ENCODE results near the gene SPATS1.

DNA sequence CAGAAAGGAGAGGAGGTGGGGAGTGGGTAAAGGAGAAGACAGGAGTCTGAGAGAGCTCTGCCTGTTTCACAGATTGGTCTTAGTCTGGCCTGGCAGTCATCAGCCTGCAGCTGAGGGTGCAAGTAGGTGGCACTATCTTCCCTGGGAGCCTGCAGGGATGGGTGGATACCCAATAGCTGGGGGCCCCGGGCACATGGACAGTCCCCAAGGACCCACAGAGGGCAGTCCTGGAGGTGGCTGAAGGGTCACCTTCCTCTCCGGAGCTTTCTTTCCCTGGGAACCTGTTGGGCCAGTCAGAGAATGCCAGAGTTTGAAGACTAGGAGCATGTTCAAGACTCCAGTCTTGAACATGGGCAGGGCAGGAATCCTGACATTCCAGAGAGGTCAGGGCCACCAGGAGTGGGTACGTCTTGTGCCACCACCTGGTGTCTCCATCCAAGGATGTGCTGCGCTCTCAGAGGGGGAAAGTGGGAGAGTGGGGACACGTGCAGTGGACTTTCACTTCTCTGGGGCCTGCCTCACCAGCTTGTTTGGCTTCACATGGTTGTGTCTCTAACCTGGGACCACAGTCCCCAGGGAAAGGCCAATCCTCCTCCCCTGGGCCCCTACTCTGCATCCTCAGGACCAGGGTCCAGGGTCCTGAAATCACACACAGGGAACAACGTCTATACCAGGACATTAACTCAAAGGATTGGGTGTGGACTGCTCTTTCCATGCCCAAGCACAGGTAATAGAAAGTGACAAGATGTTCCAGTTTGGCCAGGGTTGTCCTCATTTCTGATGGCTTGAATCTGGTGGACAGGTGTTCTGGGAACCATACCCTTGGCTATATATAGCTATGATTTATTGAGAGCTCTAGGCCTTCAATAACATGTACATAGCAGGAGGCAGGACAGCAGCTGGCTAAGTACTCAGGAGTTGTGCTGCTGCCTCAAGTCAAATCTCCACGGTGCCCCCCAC is 47.3 kb upstream of the SPATS1 start:
- TF ChIP-seq, protein P1, sequence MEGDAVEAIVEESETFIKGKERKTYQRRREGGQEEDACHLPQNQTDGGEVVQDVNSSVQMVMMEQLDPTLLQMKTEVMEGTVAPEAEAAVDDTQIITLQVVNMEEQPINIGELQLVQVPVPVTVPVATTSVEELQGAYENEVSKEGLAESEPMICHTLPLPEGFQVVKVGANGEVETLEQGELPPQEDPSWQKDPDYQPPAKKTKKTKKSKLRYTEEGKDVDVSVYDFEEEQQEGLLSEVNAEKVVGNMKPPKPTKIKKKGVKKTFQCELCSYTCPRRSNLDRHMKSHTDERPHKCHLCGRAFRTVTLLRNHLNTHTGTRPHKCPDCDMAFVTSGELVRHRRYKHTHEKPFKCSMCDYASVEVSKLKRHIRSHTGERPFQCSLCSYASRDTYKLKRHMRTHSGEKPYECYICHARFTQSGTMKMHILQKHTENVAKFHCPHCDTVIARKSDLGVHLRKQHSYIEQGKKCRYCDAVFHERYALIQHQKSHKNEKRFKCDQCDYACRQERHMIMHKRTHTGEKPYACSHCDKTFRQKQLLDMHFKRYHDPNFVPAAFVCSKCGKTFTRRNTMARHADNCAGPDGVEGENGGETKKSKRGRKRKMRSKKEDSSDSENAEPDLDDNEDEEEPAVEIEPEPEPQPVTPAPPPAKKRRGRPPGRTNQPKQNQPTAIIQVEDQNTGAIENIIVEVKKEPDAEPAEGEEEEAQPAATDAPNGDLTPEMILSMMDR (IDR thresholded peaks at IDR 0.05), result no peak
- no peak for TF ChIP-seq POLR2A (IDR thresholded peaks at IDR 0.05)

Measured in esophagus squamous epithelium (tissue), 4 donors.